HEK293 (cell line): ENCODE data around the gene LAIR2.

ENCODE experiments used
- CTCF ChIP-seq: fragments of 450-650 bp; formaldehyde crosslinking; IDR thresholded peaks from 2 replicates; pipeline ENCODE4 v1.5.1; 2016; ENCODE audit warnings: missing biosample characterization, missing genetic modification characterization
- KLF16 ChIP-seq: fragments of 450-650 bp; formaldehyde crosslinking; IDR thresholded peaks from 2 replicates; pipeline ENCODE4 v1.5.1; 2017; ENCODE audit warnings: missing biosample characterization, missing genetic modification characterization
- RBAK ChIP-seq: fragments of 450-650 bp; formaldehyde crosslinking; IDR thresholded peaks from 2 replicates; pipeline ENCODE4 v1.5.1; 2016; ENCODE audit warnings: missing biosample characterization, missing genetic modification characterization
- REPIN1 ChIP-seq: fragments of 450-650 bp; formaldehyde crosslinking; IDR thresholded peaks from 2 replicates; pipeline ENCODE4 v1.5.1; 2017; ENCODE audit warnings: missing biosample characterization, missing genetic modification characterization, low read depth
- SP7 ChIP-seq: fragments of 450-650 bp; formaldehyde crosslinking; IDR thresholded peaks from 2 replicates; pipeline ENCODE4 v1.5.1; 2016; ENCODE audit warnings: missing biosample characterization, missing genetic modification characterization
- ZNF510 ChIP-seq: fragments of 450-650 bp; formaldehyde crosslinking; IDR thresholded peaks from 2 replicates; pipeline ENCODE4 v1.5.1; 2018; ENCODE audit warnings: mild to moderate bottlenecking, missing genetic modification characterization, missing biosample characterization; ENCODE audit not compliant: insufficient replicate concordance
- ZNF624 ChIP-seq: fragments of 450-650 bp; formaldehyde crosslinking; IDR thresholded peaks from 2 replicates; pipeline ENCODE4 v1.5.1; 2017; ENCODE audit warnings: missing biosample characterization, missing genetic modification characterization

GRCh38 chr19:54462047-54462654 lies 40.5 kb upstream of the LAIR2 start:
- TF ChIP-seq SP7 (tag by site-specific recombination): no peak
- TF ChIP-seq KLF16 (tag by site-specific recombination): no peak
- no peak for TF ChIP-seq RBAK (tag by site-specific recombination)
- no peak for TF ChIP-seq CTCF (tag by site-specific recombination)
- TF ChIP-seq REPIN1 (tag by site-specific recombination): no peak
- TF ChIP-seq ZNF510: no peak
- no peak for TF ChIP-seq ZNF624 (tag by site-specific recombination)
